HG03025 (cell line): ENCODE results near the gene DYNLT1.
"Not testable (repeated sequence)": the region's sequence is repeated elsewhere in the genome, so short reads cannot be mapped to it uniquely, and the experiment has no call there.

Experiments used
- ATAC-seq: cut with Tn5 transposase; IDR thresholded peaks from one replicate; pipeline ENCODE4 v1.9.1; 2021; ENCODE audit warnings: mild to moderate bottlenecking, moderate library complexity; ENCODE audit not compliant: unreplicated experiment, low FRiP score

The DYNLT1 gene

DNA sequence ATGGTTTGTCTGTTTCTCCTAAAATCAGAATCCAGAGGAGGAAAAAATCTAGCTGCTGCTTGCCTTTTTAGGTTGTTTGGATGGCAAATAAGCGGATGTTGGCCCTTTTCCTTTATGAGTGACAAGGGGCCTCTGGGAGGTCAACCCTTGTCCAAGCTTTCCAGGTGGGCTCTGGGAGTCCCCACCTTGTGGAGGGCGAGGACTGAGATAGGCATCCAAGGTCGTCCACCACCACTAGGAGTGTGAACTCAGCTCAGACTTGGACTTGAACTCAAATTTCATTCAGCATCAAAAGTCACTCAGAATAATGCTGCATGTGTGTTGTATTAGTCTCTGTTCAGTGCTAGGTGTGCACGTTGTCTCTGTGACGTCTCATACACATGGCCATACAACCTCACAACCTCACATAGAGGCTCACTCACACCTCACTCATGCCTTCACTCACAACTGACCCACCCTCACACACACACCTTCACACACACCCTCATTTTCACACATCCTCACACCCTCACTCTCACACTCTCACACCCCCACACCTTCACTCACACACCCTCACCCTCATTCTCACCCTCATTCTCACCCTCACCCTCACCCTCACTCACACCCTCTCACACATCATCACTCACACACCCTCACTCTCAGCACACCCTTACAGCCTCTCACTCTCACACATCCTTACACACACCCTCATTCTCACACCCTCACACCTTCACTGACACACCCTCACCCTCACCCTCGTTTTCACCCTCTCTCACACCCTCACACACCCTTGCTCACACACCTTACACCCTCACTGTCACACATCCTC lies 18.0 kb downstream of the DYNLT1 start:
- ATAC-seq = no peak

DNA sequence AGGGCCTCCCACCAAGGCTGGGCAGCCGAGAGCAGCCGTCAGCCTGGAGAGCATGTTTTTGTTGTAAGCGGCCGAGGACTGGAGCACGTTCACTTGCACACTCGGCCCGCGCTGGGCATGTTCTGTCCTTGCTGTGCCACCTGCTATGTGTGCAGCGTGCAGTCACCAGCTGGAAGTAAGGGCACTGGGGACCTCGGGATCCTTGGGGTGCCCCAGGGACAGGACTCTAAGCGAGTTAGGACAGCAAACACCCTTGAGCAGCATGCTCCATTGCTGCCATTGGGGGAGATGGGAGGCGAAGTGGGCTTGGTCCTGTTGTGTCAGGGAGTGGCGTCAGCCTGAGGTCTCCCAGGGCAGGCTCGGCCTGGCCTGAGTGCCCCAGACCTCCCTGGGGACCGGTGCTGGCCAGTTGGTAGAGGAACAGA lies 18.6 kb downstream of the DYNLT1 start:
- ATAC-seq = no peak

DNA sequence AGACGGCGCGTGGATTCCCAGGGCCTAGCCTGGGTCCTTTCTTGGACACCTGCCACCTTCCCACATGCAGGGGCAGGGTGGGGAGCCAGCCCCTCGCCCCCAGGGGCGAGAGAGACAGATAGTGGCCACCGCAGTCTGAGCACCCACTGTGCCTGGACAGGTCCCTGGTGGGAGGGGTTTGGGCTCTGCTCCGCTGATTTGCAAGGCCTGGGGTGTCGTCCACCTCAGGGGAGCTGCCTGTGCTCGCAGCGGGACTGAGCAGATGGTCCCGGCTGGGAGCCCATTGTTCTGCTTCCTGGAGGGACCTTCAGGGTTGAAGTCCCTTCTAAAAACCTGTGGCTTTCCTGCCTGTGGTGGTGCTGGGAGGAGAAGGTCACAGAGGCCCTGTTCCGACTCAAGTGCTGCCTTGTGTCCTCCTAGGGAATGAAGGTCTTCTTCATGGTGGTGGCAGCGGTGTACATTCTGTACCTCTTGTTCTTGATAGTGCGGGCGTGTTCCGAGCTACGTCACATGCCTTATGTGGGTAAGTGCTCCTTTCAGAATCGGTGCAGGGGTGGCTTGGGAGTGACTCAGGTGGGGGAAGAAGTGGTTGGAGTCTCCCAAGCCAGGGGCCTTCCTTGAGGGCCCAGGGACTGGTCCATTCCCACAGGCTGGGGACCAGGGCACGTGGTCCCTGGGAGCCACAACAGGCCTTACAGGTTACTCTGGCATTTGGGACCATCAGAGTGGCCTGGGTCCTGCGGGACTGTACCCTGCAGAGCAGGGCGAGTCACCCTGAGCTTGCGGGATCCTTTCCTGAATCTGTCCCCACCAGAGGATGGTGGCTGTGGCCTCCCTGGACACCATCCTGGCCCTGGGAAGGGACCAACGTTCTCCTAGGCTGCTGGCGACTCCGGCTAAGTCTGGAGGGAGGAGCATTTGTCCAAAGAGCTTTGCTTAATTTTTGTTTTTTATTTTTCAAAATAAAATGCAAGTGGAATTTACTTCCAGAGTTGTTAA lies 19.6 kb downstream of the DYNLT1 start:
- no peak for ATAC-seq

DNA sequence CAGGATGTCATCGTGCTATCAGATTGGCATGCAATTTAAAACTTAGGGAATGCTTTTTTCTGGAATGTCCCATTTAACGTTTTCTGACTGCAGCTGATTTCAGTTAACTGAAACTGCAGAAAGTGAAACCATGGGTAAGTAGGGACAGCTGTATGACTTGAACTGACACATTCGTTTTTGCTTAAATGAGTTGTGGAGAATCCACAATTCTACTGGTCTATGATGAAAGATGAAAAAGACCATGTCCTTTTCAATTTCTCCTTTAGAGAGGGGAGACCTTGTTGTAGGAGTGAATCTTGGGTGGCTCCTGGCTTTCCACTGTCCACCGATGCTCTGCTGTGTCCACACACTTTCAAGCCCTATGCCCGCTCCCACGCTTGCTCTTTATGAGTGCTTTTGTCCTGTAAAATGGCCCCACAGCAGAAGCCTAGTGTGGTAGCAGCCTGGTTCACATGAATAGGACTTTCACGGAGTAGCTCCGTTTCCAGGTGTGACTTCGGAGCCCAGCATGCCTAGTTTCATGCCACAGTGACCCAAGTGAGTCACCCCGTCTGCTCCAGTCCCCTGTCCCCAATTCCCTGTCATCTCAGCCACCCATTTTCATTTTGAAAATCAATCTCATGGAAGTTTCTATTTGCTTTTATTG lies 21.9 kb downstream of the DYNLT1 start:
- no peak for ATAC-seq

DNA sequence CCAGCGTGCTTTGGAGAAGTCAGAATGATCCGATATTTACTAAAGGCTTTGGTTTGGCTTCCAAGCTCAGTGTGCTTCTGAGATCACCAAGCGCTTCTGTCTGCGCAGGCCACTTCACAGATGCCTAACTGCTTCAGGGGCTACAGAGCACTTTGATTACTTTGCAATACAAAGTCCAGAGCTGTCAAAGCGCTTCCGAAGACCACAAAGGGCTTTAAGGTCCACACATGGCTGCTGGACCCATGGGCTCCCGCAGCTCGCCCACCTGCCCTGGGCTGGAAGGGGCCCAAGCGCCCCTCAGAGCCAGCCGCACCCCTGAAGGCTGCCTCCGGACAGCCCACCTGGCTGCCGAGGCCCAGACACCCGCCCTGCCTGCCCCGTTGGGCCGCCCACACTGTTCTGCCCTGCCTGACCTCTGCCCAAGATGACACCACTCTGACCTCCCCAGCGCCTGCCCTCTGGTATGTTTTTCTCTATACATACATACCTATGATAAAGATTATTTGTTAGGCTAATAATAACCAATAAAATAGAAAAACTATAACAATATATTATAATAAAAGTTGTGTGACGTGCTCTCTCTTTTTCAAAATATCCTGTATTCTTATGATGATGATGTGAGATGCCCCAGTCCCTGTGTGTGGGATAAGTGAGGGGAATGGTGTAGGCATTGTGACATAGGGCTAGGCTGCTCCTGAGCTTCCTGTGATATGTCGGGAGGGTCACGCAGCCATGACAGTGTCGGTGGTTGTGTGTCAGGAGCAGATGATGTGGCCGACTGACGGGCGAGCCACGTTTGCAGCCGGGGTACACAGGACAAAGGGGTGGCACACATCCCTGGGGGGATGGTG lies 22.6 kb downstream of the DYNLT1 start:
- ATAC-seq = no peak

DNA sequence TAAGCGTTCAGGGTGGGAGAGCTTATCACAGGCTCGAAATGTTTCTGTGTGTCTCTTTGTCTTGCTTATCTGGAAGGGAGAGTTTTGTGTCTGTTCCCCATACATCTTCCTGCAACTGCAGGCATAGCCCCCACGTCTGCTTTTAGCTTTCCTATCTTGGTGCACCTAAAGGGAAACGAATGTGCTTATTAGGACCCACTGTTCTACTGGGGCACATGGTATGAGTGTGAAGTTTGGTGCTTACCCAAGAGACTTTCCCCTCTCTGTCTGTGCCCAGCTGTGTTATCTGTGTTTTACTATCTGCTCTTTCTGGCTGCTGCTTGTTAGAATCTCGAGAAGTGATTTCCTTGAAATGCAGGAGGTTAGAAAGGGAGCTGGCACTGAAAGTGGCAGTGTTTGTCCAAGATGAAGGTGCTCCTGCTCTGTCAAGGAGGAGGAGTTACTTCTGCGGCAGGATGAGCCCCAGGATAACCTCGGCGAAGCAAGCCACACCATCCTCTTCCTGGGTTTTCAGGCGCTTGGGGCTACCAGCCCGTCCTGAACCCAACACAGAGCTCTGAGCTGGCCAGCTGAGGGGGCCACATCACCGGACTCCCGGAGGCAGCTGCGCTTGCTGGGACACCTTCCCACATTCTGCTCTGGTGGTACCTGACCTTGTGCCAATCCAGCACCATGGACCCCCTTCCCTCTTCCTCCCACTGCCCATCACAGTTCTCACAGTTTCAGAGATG lies 23.4 kb downstream of the DYNLT1 start:
- no peak for ATAC-seq

DNA sequence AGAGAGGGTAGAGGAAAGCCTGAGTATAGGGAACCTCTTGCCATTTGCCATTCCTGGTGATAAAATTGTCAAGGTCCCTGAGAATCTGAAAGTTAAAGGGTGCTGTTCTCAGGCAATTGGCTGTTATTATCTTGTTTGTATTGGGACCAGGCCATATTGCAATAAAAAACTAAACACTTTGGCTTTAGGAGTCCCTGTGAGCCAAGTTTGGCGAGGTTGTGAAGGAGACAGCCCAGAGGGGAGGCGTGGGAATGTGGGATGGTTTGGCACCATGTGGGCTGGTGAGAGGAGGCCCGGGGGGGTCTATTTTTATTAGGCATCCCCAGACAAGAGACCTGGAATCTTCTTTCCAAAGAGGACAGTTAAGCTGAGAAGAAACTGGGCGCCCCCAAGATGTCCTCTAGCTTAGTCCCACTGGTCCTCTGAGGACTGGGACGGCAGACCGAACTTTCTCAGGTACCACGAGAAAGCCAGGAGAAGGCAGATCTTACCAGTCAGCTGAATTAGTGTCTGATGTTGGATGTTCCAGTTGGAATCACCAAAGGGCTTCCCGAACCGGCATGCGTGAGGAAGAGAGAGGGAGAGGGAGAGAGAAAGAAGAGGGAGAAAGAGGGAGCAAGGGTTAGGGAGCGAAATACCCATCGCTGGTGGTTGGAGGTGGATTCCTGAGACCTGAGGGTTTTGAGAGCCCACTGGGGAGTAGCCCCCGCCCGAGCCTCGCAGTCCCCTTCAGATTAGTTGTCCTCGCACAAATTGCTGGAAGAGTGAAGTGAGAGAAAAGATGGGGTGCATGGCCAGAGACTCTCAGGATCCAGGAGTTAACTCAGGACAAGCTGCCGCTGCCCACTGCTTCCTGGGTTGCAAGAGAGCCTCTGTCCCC lies 24.4 kb downstream of the DYNLT1 start:
- ATAC-seq = no peak

DNA sequence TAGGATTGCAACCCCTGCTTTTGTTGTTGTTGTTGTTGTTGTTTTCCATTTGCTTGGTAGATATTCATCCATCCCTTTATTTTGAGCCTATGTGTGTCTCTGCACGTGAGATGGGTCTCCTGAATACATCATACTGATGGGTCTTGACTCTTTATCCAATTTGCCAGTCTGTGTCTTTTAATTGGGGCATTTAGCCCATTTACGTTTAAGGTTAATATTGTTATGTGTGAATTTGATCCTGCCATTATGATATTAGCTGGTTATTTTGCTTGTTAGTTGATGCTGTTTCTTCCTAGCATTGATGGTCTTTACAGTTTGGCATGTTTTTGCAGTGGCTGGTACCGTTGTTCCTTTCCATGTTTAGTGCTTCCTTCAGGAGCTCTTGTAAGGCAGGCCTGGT lies 26.3 kb downstream of the DYNLT1 start:
- not testable (repeated sequence) for ATAC-seq

DNA sequence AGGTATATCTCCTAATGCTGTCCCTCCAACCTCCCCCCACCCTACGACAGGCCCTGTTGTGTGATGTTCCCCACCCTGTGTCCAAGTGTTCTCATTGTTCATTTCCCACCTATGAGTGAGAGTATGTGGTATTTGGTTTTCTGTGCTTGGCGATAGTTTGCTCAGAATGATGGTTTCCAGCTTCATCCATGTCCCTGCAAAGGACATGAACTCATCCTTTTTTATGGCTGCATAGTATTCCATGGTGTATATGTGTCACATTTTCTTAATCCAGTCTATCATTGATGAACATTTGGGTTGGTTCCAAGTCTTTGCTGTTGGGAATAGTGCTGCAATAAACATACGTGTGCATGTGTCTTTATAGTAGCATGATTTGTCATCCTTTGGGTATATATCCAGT lies 29.9 kb downstream of the DYNLT1 start:
- not testable (repeated sequence) for ATAC-seq

DNA sequence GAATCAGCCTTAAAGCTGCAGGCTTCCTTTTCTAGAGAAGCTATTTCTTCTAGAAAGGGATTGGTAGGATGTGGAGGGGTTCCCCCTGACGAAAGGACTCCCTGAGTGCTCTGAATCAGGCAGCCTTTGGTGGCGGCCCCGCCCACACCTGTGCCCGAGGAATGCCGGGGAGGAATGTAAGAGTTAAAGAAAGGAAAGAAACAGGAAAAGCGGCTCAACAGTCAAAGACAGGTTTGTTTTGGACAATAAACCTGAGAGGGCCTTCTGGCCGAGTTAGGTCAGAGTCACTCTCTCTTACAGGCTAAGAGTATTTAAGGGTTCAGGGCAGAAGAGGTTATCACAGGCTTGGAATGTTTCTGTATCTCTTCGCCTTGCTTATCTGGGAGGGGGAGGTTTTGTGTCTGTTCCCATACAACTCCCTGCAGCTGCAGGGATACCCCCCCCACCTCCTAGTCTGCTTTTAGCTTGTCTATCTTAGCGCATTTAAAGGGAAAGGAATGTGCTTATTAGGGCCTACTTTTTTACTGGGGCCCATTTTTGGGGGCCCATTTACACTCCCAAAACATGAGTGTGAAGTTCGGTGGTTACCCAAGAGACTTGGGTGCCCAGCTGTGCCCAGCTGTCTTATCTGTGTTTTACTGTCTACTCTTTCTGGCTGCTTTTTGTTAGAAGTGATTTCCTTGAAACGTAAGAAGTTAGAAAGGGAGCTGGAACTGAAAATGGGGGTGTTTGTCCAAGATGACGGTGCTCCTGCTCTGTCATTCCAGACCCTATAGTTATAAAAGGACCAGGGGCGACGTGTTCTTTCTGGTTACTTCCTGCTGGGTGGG lies 32.8 kb downstream of the DYNLT1 start:
- ATAC-seq = no peak

DNA sequence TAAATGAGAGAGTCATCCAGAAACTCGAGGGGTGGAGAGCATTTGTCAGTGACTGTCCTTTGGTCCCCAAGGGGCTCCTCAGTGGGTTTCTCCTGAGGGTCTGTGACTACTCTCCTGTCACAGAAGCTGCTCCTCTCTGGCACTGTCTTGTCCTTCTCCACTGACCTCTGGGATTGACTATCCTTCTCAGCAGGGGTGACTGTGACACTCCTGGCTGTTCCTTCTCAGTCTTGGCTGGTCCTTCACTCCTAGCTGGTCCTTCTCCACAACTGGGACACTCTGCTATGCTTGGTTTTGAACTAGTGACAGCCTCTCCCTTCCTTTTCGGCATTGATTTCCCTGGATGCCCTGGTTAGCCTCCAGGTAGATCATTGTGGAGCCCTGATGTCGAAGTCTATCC lies 33.5 kb downstream of the DYNLT1 start:
- ATAC-seq = no peak

DNA sequence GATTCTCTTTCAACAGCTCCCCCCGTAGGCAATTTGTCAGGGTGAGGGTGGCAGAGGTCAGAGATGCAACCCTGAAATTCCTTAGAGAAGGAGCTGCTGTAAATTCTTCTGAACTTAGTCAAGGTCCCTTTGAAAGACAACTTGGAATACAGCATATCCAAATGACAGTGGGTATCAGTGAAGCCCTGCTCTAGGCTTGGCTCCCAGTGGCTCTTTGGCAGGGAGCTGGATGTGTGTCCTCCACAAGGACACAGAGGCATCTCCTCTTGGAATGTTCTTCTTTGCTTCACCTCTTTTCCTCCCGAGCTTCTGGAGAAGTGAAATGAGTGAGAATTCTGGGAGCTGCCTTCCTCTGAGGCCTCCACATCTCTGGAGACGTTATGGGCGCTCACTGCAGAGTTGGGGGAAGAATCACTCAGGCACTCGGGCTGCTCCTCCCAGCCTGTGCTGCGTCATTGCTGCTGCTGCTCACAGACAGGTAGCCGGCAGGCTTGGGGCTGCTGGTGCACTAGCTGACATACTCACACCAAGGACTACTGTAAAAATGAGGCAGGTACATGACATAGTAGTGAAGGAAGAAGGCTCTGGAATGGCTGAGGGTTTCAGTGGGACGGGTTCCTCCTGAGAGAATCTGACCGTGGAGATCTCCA lies 34.1 kb downstream of the DYNLT1 start:
- ATAC-seq = no peak

DNA sequence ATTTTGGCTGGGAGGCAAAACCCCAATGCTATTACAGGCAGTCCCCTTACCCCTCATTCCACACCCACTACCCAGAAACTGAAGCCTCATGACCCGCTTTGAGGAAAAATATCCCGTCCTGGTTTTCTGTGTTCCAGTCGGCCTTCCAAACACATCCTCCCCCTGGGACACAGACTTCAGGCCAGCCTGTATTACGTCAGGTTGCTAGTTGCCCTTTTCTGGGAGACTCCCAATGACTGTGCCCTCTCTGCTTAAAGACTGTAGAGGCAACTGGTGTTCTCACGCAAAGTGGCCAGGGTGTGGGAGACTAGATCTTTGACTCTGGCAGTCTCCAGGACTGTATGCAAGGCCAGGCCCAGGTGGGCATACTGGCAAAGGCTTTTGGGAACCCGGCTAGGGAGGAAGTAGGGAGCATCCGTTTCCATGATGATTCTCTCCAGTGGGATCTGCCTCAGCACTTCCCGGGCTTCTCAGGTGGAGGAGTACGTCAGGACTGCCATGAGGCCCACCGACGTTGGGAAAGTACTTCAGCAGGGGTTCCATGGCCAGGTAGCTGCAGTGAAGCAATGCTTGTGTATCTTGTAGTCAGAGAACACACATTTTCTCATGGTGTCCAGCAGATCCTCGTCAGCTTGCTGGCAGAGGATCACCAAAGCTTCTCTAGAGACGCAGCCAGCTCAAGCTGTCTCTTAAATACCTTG lies 34.9 kb downstream of the DYNLT1 start:
- no peak for ATAC-seq

DNA sequence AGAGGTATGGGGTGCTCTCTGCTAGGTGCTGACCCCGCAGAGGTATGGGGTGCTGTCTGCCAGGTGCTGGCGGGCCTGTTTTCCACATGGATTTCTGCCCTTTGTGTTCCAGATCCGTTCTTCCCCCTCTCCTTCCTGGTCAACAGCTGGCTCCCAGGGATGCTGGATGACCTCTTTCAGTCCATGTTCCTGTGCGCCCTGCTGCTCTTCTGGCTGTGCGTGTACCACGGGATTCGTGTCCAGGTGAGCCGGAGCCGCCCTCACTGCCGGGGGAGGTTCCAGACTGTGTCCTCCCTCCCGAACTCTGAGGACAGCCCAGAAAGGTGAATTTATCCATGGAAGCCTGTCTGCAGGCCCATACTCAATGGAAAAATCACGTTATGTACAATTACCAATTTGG lies 36.3 kb downstream of the DYNLT1 start:
- ATAC-seq = no peak

DNA sequence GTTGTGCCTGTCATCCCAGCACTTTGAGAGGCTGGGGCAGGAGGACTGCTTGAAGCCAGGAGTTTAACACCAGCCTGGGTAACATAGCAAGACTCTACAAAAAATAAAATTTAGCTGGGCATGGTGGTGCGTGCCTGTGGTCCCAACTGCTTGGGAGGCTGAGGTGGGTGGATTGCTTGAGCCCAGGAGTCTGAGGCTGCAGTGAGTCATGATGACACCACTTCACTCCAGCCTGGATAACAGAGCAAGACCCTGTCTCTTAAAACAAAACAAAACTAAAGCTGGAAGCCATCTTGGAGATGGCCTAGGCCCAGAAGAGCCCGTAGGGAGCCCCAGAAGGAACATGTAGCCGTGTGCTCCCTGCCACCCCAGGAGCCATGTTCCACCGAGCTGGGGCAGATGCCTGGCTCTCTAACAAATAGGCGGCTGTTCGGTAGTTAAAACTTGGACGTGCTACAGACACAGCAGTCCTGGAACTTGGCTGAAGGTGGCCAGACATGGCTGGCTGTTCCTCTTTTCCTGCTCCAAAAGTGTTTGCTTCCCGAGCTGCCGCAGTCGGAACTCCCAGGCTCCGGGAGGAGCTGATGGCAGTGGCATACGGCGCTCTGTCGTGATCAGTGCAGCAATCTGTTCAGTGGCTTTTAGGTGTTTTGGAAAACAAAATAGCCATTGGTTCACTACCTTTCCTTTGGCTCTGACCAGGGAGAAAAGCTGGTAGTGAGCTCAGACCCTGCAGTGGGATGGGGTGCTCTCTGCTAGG lies 37.0 kb downstream of the DYNLT1 start:
- no peak for ATAC-seq

DNA sequence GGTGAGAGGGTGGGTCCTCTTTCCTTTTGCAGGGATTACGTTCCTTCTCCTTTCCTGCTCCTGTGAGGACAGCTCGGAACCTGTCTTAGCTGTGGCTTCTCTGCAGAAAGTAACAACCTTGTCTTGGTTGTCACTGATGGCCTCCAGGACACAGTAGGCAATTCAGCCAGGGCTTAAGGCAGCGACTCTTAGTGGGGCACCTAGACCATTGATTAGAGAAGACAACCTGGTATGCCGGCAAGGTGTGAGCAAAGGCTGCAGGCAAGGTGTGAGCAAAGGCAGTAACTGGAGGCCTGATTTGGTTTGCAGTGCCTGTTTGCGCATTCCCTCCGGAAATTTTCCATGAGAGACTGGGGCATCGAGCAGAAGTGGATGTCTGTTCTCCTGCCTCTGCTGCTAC lies 37.6 kb downstream of the DYNLT1 start:
- ATAC-seq = no peak
